Central memory CD4-positive, alpha-beta T cell (primary cell): ENCODE results near the gene TRERF1.
"Not testable (repeated sequence)": the region's sequence is repeated elsewhere in the genome, so short reads cannot be mapped to it uniquely, and the experiment has no call there.

Source experiments
- DNase-seq: peaks from one replicate; pipeline ENCODE4 v3.0.0; 2022
- total RNA-seq, 3 experiments: gene quantifications; one replicate each; lab custom pipeline; 2026; lab: John Stamatoyannopoulos, UW

TRERF1 gene, protein sequence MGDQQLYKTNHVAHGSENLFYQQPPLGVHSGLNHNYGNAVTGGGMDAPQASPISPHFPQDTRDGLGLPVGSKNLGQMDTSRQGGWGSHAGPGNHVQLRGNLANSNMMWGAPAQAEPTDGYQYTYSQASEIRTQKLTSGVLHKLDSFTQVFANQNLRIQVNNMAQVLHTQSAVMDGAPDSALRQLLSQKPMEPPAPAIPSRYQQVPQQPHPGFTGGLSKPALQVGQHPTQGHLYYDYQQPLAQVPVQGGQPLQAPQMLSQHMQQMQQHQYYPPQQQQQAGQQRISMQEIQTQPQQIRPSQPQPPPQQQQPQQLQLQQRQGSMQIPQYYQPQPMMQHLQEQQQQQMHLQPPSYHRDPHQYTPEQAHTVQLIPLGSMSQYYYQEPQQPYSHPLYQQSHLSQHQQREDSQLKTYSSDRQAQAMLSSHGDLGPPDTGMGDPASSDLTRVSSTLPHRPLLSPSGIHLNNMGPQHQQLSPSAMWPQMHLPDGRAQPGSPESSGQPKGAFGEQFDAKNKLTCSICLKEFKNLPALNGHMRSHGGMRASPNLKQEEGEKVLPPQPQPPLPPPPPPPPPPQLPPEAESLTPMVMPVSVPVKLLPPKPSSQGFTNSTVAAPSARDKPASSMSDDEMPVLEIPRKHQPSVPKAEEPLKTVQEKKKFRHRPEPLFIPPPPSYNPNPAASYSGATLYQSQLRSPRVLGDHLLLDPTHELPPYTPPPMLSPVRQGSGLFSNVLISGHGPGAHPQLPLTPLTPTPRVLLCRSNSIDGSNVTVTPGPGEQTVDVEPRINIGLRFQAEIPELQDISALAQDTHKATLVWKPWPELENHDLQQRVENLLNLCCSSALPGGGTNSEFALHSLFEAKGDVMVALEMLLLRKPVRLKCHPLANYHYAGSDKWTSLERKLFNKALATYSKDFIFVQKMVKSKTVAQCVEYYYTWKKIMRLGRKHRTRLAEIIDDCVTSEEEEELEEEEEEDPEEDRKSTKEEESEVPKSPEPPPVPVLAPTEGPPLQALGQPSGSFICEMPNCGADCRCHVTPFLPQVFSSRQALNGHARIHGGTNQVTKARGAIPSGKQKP (N-terminal part only)
- total RNA-seq = 27.3 to 95.5 (median 81.2) reads per million in 3 experiments

GRCh38 chr6:42451333-42452170 is at the start of gene TRERF1:
TSS of gene TRERF1 (minus strand) at chr6:42451926. CDS start at chr6:42269590, 182,336 bp downstream.
- DNase-seq = peak; percentile 53

DNA sequence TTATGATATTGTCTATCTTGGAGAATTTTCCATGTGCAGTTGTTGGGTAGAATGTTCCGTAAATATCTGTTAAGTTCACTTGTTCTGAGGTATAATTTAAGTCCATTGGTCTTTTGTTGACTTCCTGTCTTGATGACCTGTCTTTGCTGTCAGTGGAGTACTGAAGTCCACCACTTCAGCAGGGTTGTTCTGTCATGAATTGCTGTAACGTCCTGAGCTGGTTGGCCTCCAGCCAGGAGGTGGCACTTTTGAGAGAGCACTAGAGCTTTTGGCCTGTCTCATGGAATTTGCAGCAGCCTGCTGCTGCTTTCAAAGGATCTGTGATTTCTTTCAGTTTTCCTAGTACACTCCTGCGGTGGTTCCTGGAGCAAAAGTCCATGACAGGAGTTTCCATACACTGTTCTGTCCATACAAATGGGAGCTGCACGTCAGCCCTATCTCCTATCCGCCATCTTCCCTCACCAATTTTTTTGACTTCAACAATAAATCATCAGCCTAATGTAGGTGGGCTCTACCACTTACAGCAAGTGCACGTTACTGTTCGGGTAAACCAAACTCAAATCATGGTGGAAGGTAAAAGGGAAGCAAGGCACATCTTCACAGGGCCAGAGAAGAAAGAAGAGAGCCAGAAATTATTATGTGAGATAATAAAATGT is 46.9 kb upstream of the TRERF1 start:
- DNase-seq = no peak

- DNase-seq = no peak
Measured at GRCh38 chr6:42493914-42494539, 42.3 kb upstream of the TRERF1 start.

- no peak for DNase-seq
Measured at GRCh38 chr6:42488129-42488528, 36.4 kb upstream of the TRERF1 start.

DNA sequence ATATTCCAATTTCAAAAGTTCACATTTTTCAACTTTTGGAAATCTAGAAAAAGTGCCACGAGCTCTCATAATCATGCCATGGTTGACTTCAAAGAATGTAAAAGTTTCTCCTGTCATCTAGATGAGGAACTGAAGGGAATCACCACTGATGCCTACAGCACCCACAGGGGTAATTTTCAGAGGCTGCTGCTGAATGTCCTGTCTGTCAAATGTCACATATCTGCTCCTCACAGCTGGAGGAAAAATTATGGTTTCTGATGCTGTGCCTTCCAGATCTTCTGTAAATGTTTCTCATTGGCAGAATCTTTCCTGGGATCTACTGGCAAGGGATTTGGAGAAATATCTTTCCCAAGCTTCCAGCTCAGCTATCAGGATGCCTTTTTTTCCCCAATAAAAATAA is 32.5 kb upstream of the TRERF1 start:
- DNase-seq = no peak

- no peak for DNase-seq
Measured at GRCh38 chr6:42482174-42482573, 30.4 kb upstream of the TRERF1 start.

- DNase-seq = no peak
Measured at GRCh38 chr6:42471714-42472113, 20.0 kb upstream of the TRERF1 start.

GRCh38 chr6:42471142-42471541 is 19.4 kb upstream of the TRERF1 start:
- no peak for DNase-seq

DNA sequence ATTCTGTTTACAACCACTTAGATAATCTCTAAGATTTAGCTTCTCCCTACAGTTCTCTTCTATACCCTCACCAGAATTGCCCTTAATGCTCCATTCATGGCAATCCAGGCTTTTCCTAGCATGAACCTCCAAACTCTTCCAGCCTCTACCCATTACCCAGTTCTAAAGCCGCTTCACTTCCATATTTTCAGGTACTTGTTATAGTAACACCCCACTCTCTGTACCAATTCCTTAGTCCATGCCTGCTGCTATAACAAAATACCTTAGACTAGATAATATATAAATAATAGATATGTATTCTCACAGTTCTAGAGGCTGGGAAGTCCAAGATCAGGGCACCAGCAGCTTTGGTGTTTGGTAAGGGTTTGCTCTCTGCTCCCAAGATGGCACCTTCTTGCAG is 16.5 kb upstream of the TRERF1 start:
- no peak for DNase-seq

DNA sequence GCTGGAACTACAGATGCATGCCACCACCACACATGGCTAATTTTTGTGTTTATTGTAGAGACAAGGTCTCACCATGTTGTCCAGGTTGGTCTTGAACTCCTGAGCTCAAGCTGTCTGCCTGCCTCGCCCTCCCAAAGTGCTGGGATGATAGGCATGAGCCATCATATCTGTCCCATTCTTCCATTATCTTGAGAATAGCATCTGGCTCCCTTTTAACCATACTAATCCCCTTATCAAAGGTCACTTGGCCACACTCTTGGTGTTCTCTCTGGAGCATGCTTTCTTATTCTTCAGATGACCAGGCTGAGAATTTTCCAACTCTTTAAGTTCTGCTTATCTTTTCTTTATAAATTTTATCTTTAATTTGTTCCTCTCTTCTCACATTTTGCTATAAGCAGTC is 15.9 kb upstream of the TRERF1 start:
- no peak for DNase-seq

- DNase-seq = not testable (repeated sequence)
Measured at GRCh38 chr6:42466470-42466869, 14.7 kb upstream of the TRERF1 start.

DNA sequence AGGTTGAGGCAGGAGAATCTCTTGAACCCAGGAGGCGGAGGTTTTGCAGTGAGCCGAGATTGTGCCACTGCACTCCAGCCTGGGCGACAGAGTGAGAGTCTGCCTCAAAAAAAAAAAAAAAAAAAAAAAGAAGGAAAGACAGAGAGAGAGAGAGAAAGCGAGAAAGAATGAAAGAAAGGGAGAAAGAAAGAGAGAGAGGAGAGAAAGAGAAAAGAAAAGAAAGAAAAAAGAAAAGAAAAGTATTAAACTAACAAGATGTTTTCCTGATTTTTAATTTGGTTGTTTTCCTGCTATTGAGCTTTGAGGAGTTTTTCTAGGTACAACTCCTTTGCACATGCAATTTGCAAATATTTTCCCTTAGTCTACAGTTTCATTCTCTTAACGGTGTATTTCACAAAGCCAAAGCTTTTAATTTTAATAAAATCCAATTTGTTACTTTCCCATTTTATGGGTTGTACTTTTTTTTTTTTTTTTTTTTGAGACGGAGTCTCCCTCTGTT is 10.8 kb upstream of the TRERF1 start:
- no peak for DNase-seq

DNA sequence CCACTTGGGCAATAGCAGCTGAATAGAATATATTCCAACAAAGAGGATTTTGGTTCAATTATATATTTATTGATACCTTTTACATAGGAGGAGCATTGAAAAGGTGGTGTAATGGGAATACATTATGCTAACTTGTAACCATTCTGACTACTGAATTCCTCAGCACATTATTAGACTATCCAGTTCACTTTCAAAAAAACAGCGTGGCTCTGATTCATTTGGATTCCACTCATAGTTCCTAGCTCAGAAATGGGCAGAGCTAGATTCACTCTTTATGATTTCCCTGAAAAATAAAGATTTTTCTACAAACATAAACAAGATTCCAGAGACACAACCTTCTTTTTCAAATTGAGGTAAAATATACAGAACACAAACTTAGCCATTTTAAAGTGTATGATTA is 9.2 kb upstream of the TRERF1 start:
- no peak for DNase-seq

- no peak for DNase-seq
Measured at GRCh38 chr6:42459888-42460287, 8.2 kb upstream of the TRERF1 start.

- DNase-seq = no peak
Measured at GRCh38 chr6:42454428-42454791, 2.7 kb upstream of the TRERF1 start.

GRCh38 chr6:42453654-42454427 is 2.1 kb upstream of the TRERF1 start:
- DNase-seq = no peak

GRCh38 chr6:42453031-42453653 is 1.4 kb upstream of the TRERF1 start:
- DNase-seq = peak; percentile 75

- peak; percentile 62 for DNase-seq
Measured at GRCh38 chr6:42452171-42453030, 675 bp upstream of the TRERF1 start.
